ENCODE results near the gene MBTD1. TPM values are rescaled to one million over a fixed set of nuclear protein-coding genes. Genes with fewer than 3 reads are reported as not detected.
A peak's percentile ranks its signal among the peaks of the same experiment; 100 is the strongest.

MBTD1 gene
- total RNA-seq, 4 donors from 2014 or later, result 11.2 to 22.4 (median 15.6) TPM

- DNase-seq (ENCODE audit: low spot score), result no peak
Measured at GRCh38 chr17:51170736-51171135, 89.1 kb downstream of the MBTD1 start.

GRCh38 chr17:51169340-51169739 lies 90.5 kb downstream of the MBTD1 start:
- DNase-seq (ENCODE audit: low spot score), result no peak
- ATAC-seq (ENCODE audit: low FRiP score), result no peak
- TF ChIP-seq CTCF (IDR thresholded peaks at IDR 0.05), result no peak

More at GRCh38 chr17:51170736-51171135, 89.1 kb downstream of the MBTD1 start:
- TF ChIP-seq CTCF (IDR thresholded peaks at IDR 0.05), result no peak
- no peak for ATAC-seq (ENCODE audit: low FRiP score)

GRCh38 chr17:51166987-51167931 lies 92.6 kb downstream of the MBTD1 start:
- ATAC-seq (ENCODE audit: low FRiP score) (peak; percentile 62), DNase-seq (ENCODE audit: low spot score) (no peak)
- no peak for TF ChIP-seq CTCF (IDR thresholded peaks at IDR 0.05)

GRCh38 chr17:51166198-51166986 lies 93.5 kb downstream of the MBTD1 start, which contains the start of gene NME2:
NME2 (plus strand) TSS chr17:51166411; CDS start chr17:51166831, 420 bp downstream.
- ATAC-seq (ENCODE audit: low FRiP score), result peak; percentile 92

GRCh38 chr17:51165680-51166197 lies 94.1 kb downstream of the MBTD1 start:
- DNase-seq (ENCODE audit: low spot score) (no peak), ATAC-seq (ENCODE audit: low FRiP score) (peak; percentile 24)
- no peak for TF ChIP-seq CTCF (IDR thresholded peaks at IDR 0.05)

More at GRCh38 chr17:51166198-51166986, 93.5 kb downstream of the MBTD1 start, which contains the start of gene NME2:
- TF ChIP-seq CTCF (IDR thresholded peaks at IDR 0.05), result no peak
- peak; percentile 68 for DNase-seq (ENCODE audit: low spot score)

- TF ChIP-seq CTCF (IDR thresholded peaks at IDR 0.05), result no peak
- ATAC-seq (ENCODE audit: low FRiP score) (no peak), DNase-seq (ENCODE audit: low spot score) (no peak)
Measured at GRCh38 chr17:51164911-51165679, 94.8 kb downstream of the MBTD1 start.
